ENCODE data around the gene NFIX. TPM values are rescaled to one million over a fixed set of nuclear protein-coding genes. Genes with fewer than 3 reads are reported as not detected.

NFIX gene
- total and polyA plus RNA-seq, 2 of the 13 experiments (the other 11 are each of a cell fraction or from before 2014, with no cell fraction given) = 3.4 to 5.4 TPM

DNA sequence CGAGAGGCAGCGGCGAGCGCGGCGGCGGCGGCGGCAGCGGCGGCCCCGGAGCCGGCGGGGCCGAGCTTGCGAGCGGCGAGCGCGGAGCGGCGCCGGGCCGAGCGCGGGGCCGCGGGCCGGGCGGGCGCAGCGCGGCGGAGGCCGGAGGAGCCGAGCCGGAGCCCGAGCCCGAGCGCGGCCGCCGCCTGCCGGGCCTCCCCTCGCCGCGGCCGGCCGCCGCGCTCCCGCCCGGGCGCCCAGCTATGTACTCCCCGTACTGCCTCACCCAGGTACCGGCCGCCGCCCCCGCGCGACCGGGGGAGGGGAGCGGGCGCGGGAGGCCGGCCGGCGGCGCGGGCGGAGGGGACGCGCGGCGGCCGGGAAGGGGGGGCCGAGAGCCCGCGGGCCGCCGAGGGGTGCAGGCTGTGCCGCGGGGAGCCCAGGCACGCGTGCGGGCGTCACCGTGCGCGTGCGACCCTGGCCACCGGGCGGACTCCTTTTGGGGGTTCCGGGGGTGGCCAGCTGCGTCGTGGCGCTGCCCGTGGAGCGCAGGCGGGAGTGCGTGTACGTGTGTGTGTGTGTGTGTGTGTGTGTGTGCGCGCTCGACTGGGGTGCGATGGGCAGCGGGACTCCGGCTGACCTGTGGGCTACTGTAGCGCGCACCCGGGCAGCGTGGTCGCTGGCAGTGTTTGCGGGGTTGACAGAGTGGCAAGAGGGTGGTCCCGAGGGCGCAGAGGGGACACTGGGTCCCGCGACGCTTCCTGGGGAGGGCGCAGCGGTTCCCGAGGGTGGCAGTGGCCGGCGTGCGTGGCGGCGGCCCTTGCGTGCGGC is 526 bp downstream of the NFIX start (continued):
- TF ChIP-seq TOPORS (CRISPR knock-in tag; IDR thresholded peaks at IDR 0.05) (no peak), FLYWCH1 (CRISPR knock-in tag; IDR thresholded peaks at IDR 0.05) (no peak), SMAD3 (CRISPR knock-in tag; IDR thresholded peaks at IDR 0.05) (no peak), ZNF572 (CRISPR knock-in tag; IDR thresholded peaks at IDR 0.05) (no peak), SRSF1 (optimal IDR thresholded peaks at IDR 0.05; ENCODE audit: low read depth, low read length) (no peak), ZNF839 (CRISPR knock-in tag; IDR thresholded peaks at IDR 0.05; ENCODE audit: borderline replicate concordance) (no peak), ZNF251 (CRISPR knock-in tag; IDR thresholded peaks at IDR 0.05) (no peak), SMAD9 (CRISPR knock-in tag; IDR thresholded peaks at IDR 0.05) (no peak), ZFX (CRISPR knock-in tag; IDR thresholded peaks at IDR 0.05; ENCODE audit: low read depth) (peak; percentile 59; the same call in 1 of the 2 replicates), SCMH1 (CRISPR knock-in tag; IDR thresholded peaks at IDR 0.05; ENCODE audit: borderline replicate concordance) (no peak), AGO2 (optimal IDR thresholded peaks at IDR 0.05; ENCODE audit: low read depth, low read length) (peak; percentile 67), ZNF75D (CRISPR knock-in tag; IDR thresholded peaks at IDR 0.05; ENCODE audit: borderline replicate concordance) (no peak), MLLT10 (CRISPR knock-in tag; IDR thresholded peaks at IDR 0.05) (no peak), ZNF335 (CRISPR knock-in tag; IDR thresholded peaks at IDR 0.05) (no peak), NFYC (CRISPR knock-in tag; IDR thresholded peaks at IDR 0.05) (no peak), TCF7L2 (IDR thresholded peaks at IDR 0.05; ENCODE audit: low read depth, low read length) (no peak), ZNF101 (CRISPR knock-in tag; IDR thresholded peaks at IDR 0.05; ENCODE audit: borderline replicate concordance, low read depth) (no peak), FOXC1 (CRISPR knock-in tag; IDR thresholded peaks at IDR 0.05; ENCODE audit: borderline replicate concordance) (0 out of 2 replicates have a peak, but pooled peaks have one; percentile 2), KLF9 (CRISPR knock-in tag; IDR thresholded peaks at IDR 0.05; ENCODE audit: low read depth) (no peak), ZC3H13 (CRISPR knock-in tag; IDR thresholded peaks at IDR 0.05) (peak; percentile 31; the same call in 1 of the 2 replicates)
- TF ChIP-seq, protein P1, sequence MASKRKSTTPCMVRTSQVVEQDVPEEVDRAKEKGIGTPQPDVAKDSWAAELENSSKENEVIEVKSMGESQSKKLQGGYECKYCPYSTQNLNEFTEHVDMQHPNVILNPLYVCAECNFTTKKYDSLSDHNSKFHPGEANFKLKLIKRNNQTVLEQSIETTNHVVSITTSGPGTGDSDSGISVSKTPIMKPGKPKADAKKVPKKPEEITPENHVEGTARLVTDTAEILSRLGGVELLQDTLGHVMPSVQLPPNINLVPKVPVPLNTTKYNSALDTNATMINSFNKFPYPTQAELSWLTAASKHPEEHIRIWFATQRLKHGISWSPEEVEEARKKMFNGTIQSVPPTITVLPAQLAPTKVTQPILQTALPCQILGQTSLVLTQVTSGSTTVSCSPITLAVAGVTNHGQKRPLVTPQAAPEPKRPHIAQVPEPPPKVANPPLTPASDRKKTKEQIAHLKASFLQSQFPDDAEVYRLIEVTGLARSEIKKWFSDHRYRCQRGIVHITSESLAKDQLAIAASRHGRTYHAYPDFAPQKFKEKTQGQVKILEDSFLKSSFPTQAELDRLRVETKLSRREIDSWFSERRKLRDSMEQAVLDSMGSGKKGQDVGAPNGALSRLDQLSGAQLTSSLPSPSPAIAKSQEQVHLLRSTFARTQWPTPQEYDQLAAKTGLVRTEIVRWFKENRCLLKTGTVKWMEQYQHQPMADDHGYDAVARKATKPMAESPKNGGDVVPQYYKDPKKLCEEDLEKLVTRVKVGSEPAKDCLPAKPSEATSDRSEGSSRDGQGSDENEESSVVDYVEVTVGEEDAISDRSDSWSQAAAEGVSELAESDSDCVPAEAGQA (IDR thresholded peaks at IDR 0.05; ENCODE audit: low read depth) = no peak
- TF ChIP-seq, protein P1 (CRISPR knock-in tag; IDR thresholded peaks at IDR 0.05; ENCODE audit: borderline replicate concordance) = no peak
- TF ChIP-seq, protein P2, sequence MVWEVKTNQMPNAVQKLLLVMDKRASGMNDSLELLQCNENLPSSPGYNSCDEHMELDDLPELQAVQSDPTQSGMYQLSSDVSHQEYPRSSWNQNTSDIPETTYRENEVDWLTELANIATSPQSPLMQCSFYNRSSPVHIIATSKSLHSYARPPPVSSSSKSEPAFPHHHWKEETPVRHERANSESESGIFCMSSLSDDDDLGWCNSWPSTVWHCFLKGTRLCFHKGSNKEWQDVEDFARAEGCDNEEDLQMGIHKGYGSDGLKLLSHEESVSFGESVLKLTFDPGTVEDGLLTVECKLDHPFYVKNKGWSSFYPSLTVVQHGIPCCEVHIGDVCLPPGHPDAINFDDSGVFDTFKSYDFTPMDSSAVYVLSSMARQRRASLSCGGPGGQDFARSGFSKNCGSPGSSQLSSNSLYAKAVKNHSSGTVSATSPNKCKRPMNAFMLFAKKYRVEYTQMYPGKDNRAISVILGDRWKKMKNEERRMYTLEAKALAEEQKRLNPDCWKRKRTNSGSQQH (CRISPR knock-in tag; IDR thresholded peaks at IDR 0.05; ENCODE audit: low read depth) = no peak
